ENCODE results near the gene CAPN3.

CAPN3 gene

GRCh38 chr15:42447599-42447998 is 88.3 kb downstream of the CAPN3 start:
- no peaks in the 10 kb centered on the region; the same call in 1 of the 2 replicates for H3K4me1 ChIP-seq (ENCODE audit: low read length)
- H3K79me2 ChIP-seq (ENCODE audit: low read length), result no peaks in the 10 kb centered on the region
- no peaks in the 10 kb centered on the region for H4K20me1 ChIP-seq (ENCODE audit: insufficient read depth, low read length)

GRCh38 chr15:42448281-42448680 is 89.0 kb downstream of the CAPN3 start:
- Histone ChIP-seq H2AFZ (ENCODE audit: low read depth, low read length) (no peak overlapping the region), H3K36me3 (replicated peaks; ENCODE audit: low read depth, low read length) (peaks cover 39% of the 10 kb centered on the region), H3K27me3 (ENCODE audit: low read depth, low read length) (no peaks in the 10 kb centered on the region), H3K79me2 (ENCODE audit: low read length) (no peaks in the 10 kb centered on the region), H3K4me3 (ENCODE audit: low read length) (no peak overlapping the region), H3K4me2 (ENCODE audit: low read length) (no peak overlapping the region), H3K27ac (ENCODE audit: low read length) (no peak overlapping the region), H3K9me3 (ENCODE audit: insufficient read depth, low read length) (no peaks in the 10 kb centered on the region), H3K9ac (ENCODE audit: low read length) (no peak overlapping the region), H3K4me1 (ENCODE audit: low read length) (no peaks in the 10 kb centered on the region; the same call in 1 of the 2 replicates), H4K20me1 (ENCODE audit: insufficient read depth, low read length) (no peaks in the 10 kb centered on the region)
- TF ChIP-seq CTCF (IDR thresholded peaks at IDR 0.05; ENCODE audit: low read depth, low read length), result no peak

More at GRCh38 chr15:42447599-42447998, 88.3 kb downstream of the CAPN3 start:
- Histone ChIP-seq H3K36me3 (replicated peaks; ENCODE audit: low read depth, low read length) (peaks cover 39% of the 10 kb centered on the region), H3K9ac (ENCODE audit: low read length) (no peak overlapping the region), H3K9me3 (ENCODE audit: insufficient read depth, low read length) (no peaks in the 10 kb centered on the region), H3K27me3 (ENCODE audit: low read depth, low read length) (no peaks in the 10 kb centered on the region), H3K4me3 (ENCODE audit: low read length) (no peak overlapping the region), H2AFZ (ENCODE audit: low read depth, low read length) (no peak overlapping the region), H3K27ac (ENCODE audit: low read length) (no peak overlapping the region), H3K4me2 (ENCODE audit: low read length) (no peak overlapping the region)
- TF ChIP-seq EZH2phosphoT487 (IDR thresholded peaks at IDR 0.05; ENCODE audit: low read depth), result no peak
- no peak for TF ChIP-seq CTCF (IDR thresholded peaks at IDR 0.05; ENCODE audit: low read depth, low read length)

- no peaks in the 10 kb centered on the region for H3K27me3 ChIP-seq (ENCODE audit: low read depth, low read length)
- H3K4me3 ChIP-seq (ENCODE audit: low read length), result no peak overlapping the region
- no peaks in the 10 kb centered on the region; the same call in 1 of the 2 replicates for H3K4me1 ChIP-seq (ENCODE audit: low read length)
- H3K36me3 ChIP-seq (replicated peaks; ENCODE audit: low read depth, low read length), result peaks cover 36% of the 10 kb centered on the region
- H4K20me1 ChIP-seq (ENCODE audit: insufficient read depth, low read length), result no peaks in the 10 kb centered on the region
- no peaks in the 10 kb centered on the region for H3K79me2 ChIP-seq (ENCODE audit: low read length)
- H3K9ac ChIP-seq (ENCODE audit: low read length), result no peak overlapping the region
- no peak overlapping the region for H2AFZ ChIP-seq (ENCODE audit: low read depth, low read length)
- TF ChIP-seq CTCF (IDR thresholded peaks at IDR 0.05; ENCODE audit: low read depth, low read length), result no peak
- no peak for TF ChIP-seq EZH2phosphoT487 (IDR thresholded peaks at IDR 0.05; ENCODE audit: low read depth)
- H3K27ac ChIP-seq (ENCODE audit: low read length), result no peak overlapping the region
- H3K9me3 ChIP-seq (ENCODE audit: insufficient read depth, low read length), result no peaks in the 10 kb centered on the region
- H3K4me2 ChIP-seq (ENCODE audit: low read length), result no peak overlapping the region
Observed at GRCh38 chr15:42449770-42450424, 90.6 kb downstream of the CAPN3 start.

- Histone ChIP-seq H3K27me3 (ENCODE audit: low read depth, low read length) (no peaks in the 10 kb centered on the region), H4K20me1 (ENCODE audit: insufficient read depth, low read length) (no peaks in the 10 kb centered on the region), H3K79me2 (ENCODE audit: low read length) (no peaks in the 10 kb centered on the region), H3K4me2 (ENCODE audit: low read length) (no peak overlapping the region), H3K4me1 (ENCODE audit: low read length) (no peaks in the 10 kb centered on the region; the same call in 1 of the 2 replicates), H2AFZ (ENCODE audit: low read depth, low read length) (no peak overlapping the region), H3K36me3 (replicated peaks; ENCODE audit: low read depth, low read length) (peaks cover 36% of the 10 kb centered on the region), H3K9me3 (ENCODE audit: insufficient read depth, low read length) (no peaks in the 10 kb centered on the region), H3K27ac (ENCODE audit: low read length) (no peak overlapping the region), H3K4me3 (ENCODE audit: low read length) (no peak overlapping the region), H3K9ac (ENCODE audit: low read length) (no peak overlapping the region)
- TF ChIP-seq CTCF (IDR thresholded peaks at IDR 0.05; ENCODE audit: low read depth, low read length) (no peak), EZH2phosphoT487 (IDR thresholded peaks at IDR 0.05; ENCODE audit: low read depth) (no peak)
Observed at GRCh38 chr15:42450425-42450790, 91.1 kb downstream of the CAPN3 start.
